DMS153 treated with DMSO at 0.1 percent for 48 hours (cell line): ENCODE data around the gene ZNF775.
A peak's percentile ranks its signal among the peaks of the same experiment; 100 is the strongest.

Experiments
- DNase-seq: peaks from one replicate; lab custom pipeline; 2025; ENCODE audit not compliant: unreplicated experiment; lab: John Stamatoyannopoulos, UW

Gene ZNF775

GRCh38 chr7:150368884-150369747 is 10.0 kb upstream of the ZNF775 start:
- no peak for DNase-seq

DNA sequence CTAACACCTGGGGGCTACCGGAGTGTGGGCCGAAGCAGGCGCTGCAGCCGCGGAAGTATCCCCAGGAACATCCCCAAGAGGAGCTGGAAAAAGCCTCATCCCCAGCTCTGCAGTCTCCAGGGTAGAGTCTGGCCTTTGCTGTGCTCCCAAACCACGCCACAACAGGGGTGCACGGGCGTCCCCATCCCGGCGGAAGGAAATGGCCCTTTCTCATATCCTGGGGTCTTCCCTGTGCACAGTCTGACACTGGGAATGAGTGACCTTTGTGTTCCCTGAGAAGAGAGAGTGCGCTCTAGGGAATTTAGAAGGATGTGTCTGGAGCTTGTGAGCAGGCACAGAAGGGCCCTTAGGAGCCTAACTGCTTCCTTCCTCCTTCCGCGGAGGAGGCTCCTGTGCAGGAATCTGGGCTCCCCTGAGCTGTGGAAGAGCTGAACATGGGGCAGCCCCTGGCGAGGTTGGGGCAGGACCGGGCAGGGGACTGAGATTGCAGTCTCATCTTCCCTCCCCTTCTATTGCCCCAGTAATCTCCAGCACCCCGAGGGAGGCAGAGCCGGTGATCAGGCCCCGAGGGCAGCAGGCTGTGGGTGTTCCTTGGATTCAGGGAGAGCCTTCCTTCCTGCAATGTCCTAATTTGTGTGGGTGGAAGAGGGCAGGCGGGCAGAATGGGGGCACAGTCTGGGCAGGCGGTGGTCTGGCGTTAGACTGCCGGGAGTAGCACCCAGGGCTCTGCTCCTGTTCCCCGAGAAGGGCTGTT is 9.2 kb upstream of the ZNF775 start:
- DNase-seq = no peak

DNA sequence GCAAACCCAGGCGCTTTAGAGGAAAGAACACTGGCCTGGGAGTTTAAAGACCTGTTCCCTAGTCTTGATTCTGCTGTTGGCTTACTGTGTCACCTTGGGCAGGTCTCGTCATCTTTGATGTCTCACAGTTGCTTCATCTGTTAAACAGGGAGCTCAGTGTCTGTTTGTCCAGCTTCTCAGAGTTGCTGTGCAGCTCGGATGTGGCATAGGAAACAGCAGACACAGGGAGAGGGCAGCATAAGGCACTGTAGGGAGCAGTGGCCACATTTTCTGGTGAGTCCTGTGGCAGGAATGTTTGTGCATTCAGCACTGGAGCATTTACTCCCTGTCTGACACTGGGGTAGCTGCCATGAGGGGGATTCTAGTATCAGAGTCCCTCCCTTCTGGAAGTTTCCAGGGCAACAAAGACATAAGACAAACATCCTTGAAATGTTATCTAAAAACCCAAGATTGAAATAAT is 8.5 kb upstream of the ZNF775 start:
- DNase-seq = no peak

GRCh38 chr7:150371131-150371995 is 7.8 kb upstream of the ZNF775 start:
- DNase-seq = no peak

DNA sequence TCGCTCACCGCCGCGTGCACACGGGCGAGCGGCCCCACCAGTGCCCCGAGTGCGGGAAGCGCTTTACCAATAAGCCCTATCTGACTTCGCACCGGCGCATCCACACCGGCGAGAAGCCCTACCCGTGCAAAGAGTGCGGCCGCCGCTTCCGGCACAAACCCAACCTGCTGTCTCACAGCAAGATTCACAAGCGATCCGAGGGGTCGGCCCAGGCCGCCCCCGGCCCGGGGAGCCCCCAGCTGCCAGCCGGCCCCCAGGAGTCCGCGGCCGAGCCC is 7.2 kb upstream of the ZNF775 start:
- DNase-seq = no peak

DNA sequence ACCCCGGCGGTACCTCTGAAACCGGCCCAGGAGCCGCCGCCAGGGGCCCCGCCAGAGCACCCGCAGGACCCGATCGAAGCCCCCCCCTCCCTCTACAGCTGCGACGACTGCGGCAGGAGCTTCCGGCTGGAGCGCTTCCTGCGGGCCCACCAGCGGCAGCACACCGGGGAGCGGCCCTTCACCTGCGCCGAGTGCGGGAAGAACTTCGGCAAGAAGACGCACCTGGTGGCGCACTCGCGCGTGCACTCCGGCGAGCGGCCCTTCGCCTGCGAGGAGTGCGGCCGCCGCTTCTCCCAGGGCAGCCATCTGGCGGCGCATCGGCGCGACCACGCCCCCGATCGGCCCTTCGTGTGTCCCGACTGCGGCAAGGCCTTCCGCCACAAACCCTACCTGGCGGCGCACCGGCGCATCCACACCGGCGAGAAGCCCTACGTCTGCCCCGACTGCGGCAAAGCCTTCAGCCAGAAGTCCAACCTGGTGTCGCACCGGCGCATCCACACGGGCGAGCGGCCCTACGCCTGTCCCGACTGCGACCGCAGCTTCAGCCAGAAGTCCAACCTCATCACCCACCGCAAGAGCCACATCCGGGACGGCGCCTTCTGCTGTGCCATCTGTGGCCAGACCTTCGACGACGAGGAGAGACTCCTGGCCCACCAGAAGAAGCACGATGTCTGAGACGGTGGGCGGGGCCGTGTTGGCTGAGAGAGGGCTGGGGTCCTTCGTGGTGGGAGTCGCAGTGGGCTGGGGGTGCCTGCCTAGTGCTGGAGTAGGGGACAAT is 6.7 kb upstream of the ZNF775 start:
- DNase-seq = no peak

DNA sequence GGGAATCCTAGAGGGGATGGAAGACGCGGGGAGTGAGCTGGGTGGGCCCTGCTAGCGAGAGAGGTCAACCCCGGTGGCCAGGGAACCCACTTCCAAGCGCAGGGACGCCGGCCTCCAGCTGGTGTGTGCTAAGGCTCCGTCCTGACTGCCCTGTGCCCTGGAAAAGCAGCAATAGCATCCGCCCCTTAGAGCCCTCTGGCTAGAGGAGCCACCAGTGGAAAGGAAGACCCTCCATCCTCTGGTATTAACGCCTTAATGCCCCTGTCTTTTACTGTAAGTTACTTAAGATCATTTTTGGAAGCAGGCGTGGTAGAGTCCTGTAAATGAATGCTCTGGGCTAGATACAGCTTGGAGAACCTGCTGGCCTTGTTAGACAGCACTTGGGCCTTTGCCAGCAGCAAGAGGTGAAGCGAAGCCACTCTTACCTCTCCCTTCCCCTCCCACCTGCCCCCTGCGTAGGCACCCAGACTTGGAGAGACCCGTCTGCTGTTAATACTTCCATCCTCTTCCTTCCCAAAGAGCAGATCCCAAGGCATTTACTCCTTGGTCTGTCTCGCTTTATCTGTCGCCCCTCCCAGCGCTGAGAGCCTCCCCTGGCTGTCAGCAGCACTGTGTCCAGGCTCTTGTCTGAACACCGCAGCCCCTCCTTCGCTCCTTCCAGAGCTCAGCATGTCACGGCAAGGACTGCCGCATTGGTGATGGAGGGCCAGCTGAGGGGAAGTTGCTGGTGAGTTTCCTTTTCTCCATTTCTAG is 5.9 kb upstream of the ZNF775 start:
- DNase-seq = no peak

GRCh38 chr7:150374026-150374425 is 5.1 kb upstream of the ZNF775 start:
- DNase-seq = no peak

DNA sequence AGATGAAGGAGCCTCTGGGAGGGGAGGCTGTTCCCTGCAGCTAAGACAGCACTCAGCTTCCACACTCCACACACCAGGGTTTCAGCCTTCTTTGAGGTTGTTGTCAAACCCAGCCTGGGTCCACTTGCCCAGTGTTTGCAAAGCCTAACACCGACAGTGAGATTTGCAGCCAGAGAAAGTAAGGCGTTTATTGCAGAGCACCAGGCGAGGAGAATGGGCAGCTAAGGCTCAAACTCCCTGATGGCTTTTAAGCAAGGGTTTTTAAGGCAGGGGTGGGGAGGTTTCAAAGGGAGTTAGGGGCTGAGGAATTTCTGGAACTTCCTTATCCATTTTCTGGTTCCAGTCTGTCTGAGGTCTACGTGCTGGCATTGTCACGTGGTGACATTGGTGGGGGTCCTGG is 4.7 kb upstream of the ZNF775 start:
- DNase-seq = no peak

GRCh38 chr7:150375662-150376521 is 3.2 kb upstream of the ZNF775 start:
- DNase-seq = no peak

GRCh38 chr7:150376560-150376959 is 2.6 kb upstream of the ZNF775 start:
- DNase-seq = no peak

GRCh38 chr7:150377196-150377595 is 1.9 kb upstream of the ZNF775 start:
- DNase-seq = no peak

DNA sequence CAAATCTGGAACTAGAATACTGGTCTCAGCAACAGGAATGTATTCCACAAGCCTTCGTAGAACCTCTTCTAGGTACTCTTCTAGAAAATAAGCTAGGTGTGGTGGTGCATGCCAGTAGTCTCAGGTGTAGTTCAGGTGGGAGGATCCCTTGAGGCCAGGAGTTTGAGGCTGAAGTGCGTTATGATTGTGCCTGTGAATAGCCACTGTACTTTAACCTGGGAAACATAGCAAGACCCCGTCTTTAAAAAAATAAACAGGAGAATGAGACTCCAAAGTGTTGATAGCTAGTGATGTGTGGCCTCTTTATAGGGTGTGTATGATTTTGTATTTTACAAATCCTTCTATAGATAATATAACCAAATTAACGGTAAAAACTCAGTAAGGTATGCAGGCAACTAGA is 1.5 kb upstream of the ZNF775 start:
- DNase-seq = no peak

GRCh38 chr7:150378115-150378852 is 846 bp upstream of the ZNF775 start:
- DNase-seq = peak; percentile 68

GRCh38 chr7:150379441-150380379 is 580 bp downstream of the ZNF775 start:
- DNase-seq = no peak

DNA sequence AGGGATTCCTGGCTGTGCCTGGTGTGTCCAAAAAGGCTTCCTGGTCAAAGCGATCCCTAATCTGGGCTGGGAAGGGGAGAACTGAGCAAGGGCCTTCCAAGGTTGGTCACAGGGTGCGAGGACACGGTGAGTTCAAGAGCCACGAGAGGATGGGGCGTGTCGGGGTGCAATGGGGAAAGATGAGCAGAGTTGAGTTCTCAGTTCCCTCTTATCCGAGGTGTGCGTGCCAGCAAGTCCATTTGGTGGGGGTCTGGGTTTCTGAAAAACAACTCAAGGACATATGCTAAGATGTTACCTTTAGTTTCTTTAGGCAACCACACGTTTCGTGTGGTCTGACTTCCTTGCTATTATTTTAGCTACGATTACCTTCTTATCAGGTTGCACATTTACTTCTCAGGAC is 1.3 kb downstream of the ZNF775 start:
- DNase-seq = no peak

DNA sequence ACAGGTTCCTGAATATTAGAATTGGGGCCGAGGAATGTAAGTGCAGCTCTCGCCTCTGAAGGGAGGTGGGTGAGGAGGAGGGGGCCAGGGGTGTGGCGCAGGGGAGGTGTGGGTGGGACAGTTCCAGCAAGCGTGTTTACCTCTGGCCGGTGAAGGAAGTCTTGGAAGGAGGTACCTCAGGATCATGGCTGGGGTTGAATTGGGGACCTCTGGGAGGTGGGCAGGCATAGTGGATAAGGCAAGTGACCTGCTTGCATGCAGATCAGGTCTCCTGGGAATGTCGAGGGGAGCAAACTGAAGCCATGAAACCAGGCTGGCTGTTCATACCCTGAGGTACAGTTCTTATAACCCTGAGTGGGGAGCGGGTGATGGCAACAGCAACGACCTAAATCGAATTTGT is 2.0 kb downstream of the ZNF775 start:
- DNase-seq = no peak

- no peak for DNase-seq
Measured at GRCh38 chr7:150381785-150382122, 2.6 kb downstream of the ZNF775 start.
